H1 (cell line): ENCODE data around the gene MEF2D.
A peak's percentile ranks its signal among the peaks of the same experiment; 100 is the strongest.

Experiments used
- CHD2 ChIP-seq: IDR thresholded peaks from 2 replicates; pipeline ENCODE4 v1.6.1; 2012; ENCODE audit warnings: low read length, improper control_type of control experiment
- CREB1 ChIP-seq: IDR thresholded peaks from 2 replicates; pipeline ENCODE4 v1.6.1; 2012; ENCODE audit warnings: inconsistent platforms
- CTCF ChIP-seq, 3 experiments: IDR thresholded peaks; 1 replicate in 2 of 3; 2 replicates in 1 of 3; pipeline versions ENCODE4 v1.5.1 to v1.6.1; 2011; ENCODE audit warnings: low read length in 3 of 3, mild to moderate bottlenecking in 3 of 3, inconsistent platforms in 2 of 3, low read depth in 1 of 3, moderate library complexity in 1 of 3; ENCODE audit not compliant: insufficient read depth in 1 of 3; ENCODE audit errors: control extremely low read depth in 1 of 3
- JUND ChIP-seq: IDR thresholded peaks from 2 replicates; pipeline ENCODE4 v1.6.1; 2011; ENCODE audit warnings: mild to moderate bottlenecking, improper control_type of control experiment, low read length
- KDM1A ChIP-seq: fragments of 200-600, 300-600 bp; sonication (generic); IDR thresholded peaks from 2 replicates; pipeline ENCODE4 v1.7.1; 2016; ENCODE audit warnings: mild to moderate bottlenecking, low read length, borderline replicate concordance
- KDM5A ChIP-seq: fragments of 200-600 bp; IDR thresholded peaks from 2 replicates; pipeline ENCODE4 v1.7.1; 2012; ENCODE audit warnings: mild to moderate bottlenecking, low read length, inconsistent platforms, mixed read lengths
- MAFK ChIP-seq: IDR thresholded peaks from 2 replicates; pipeline ENCODE4 v1.6.1; 2012; ENCODE audit warnings: low read depth, mild to moderate bottlenecking, improper control_type of control experiment, low read length
- POLR2AphosphoS5 ChIP-seq: IDR thresholded peaks from 2 replicates; pipeline ENCODE4 v1.6.1; 2011; ENCODE audit warnings: low read depth, low read length
- SP1 ChIP-seq: IDR thresholded peaks from 2 replicates; pipeline ENCODE4 v1.6.1; 2011; ENCODE audit warnings: low read depth, low read length
- TEAD4 ChIP-seq: IDR thresholded peaks from 2 replicates; pipeline ENCODE4 v1.6.1; 2012; ENCODE audit warnings: low read depth, low read length, inconsistent platforms, mixed read lengths
- TF ChIP-seq, protein P1 (sequence below): IDR thresholded peaks from 2 replicates; pipeline ENCODE4 v1.6.1; 2012; ENCODE audit warnings: inconsistent platforms
- TF ChIP-seq, protein P2 (sequence below): IDR thresholded peaks from 2 replicates; pipeline ENCODE4 v1.6.1; 2011; ENCODE audit warnings: low read length, improper control_type of control experiment

GRCh38 chr1:156495401-156496140 lies 5.0 kb downstream of the MEF2D start:
- TF ChIP-seq CHD2, result no peak
- peak; percentile 61; the same call in 1 of the 2 replicates for TF ChIP-seq KDM1A
- TF ChIP-seq TEAD4, result no peak
- TF ChIP-seq, protein P1, sequence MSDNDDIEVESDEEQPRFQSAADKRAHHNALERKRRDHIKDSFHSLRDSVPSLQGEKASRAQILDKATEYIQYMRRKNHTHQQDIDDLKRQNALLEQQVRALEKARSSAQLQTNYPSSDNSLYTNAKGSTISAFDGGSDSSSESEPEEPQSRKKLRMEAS, result no peak
- TF ChIP-seq, protein P2, sequence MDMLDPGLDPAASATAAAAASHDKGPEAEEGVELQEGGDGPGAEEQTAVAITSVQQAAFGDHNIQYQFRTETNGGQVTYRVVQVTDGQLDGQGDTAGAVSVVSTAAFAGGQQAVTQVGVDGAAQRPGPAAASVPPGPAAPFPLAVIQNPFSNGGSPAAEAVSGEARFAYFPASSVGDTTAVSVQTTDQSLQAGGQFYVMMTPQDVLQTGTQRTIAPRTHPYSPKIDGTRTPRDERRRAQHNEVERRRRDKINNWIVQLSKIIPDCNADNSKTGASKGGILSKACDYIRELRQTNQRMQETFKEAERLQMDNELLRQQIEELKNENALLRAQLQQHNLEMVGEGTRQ, result no peak
- TF ChIP-seq JUND, result no peak
- TF ChIP-seq MAFK, result no peak
- TF ChIP-seq CTCF (IDR thresholded peaks at IDR 0.05; ENCODE audit: control extremely low read depth in 1 of 3, insufficient read depth in 1 of 3, low read depth in 1 of 3, low read length in 3 of 3), result no peak
- TF ChIP-seq SP1, result no peak
- no peak for TF ChIP-seq KDM5A
- no peak for TF ChIP-seq CREB1
- no peak for TF ChIP-seq POLR2AphosphoS5
